ENCODE data around the gene RGS16. TPM values are rescaled to one million over a fixed set of nuclear protein-coding genes. Genes with fewer than 3 reads are reported as not detected.

RGS16 gene
- total and polyA plus RNA-seq, 2 donors (not counting 1 experiment from before 2014, with no cell fraction given): 3.3 to 11.4 TPM

DNA sequence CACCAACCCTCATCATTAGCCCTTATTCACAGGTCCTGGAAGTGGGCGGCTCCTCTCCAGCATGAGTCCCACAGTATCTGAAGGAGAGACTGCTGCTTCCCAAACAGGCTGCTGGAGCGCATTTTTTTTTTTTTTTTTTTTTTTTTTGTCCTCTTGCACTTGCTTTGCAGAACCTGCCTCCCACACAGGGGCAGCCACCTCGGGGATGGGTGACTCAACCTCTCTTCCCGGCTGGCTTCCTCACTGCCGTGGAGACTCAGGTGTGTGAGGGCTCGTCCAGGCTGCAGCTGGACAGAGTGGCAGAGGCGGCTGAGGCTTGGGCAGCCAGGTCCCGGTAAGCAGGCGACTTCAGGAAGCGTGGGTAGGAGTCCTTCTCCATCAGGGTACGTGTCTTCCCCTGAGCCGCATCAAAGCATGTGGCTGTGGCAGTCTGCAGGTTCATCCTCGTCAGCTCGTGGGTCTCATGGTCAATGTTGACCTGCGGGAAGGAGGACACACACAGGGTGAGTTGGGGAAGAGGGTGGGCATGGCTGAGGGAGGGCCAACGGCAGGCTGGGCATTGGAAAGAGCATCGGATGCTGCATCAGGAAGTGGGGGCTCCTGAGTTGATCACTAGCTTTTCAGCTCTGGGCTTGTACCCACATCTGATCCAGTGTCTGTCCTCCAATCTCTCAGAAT, 4.0 kb downstream of the RGS16 start:
- H3K27ac Mint-ChIP-seq: no peak overlapping the region
- TF ChIP-seq, protein P1, sequence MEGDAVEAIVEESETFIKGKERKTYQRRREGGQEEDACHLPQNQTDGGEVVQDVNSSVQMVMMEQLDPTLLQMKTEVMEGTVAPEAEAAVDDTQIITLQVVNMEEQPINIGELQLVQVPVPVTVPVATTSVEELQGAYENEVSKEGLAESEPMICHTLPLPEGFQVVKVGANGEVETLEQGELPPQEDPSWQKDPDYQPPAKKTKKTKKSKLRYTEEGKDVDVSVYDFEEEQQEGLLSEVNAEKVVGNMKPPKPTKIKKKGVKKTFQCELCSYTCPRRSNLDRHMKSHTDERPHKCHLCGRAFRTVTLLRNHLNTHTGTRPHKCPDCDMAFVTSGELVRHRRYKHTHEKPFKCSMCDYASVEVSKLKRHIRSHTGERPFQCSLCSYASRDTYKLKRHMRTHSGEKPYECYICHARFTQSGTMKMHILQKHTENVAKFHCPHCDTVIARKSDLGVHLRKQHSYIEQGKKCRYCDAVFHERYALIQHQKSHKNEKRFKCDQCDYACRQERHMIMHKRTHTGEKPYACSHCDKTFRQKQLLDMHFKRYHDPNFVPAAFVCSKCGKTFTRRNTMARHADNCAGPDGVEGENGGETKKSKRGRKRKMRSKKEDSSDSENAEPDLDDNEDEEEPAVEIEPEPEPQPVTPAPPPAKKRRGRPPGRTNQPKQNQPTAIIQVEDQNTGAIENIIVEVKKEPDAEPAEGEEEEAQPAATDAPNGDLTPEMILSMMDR (IDR thresholded peaks at IDR 0.05): no peak
- no peak for TF ChIP-seq EZH2 (IDR thresholded peaks at IDR 0.05; ENCODE audit: borderline replicate concordance, insufficient read depth, low read depth, low read length, poor library complexity, severe bottlenecking)
- no peak overlapping the region for H3K4me3 Mint-ChIP-seq
- H3K9me3 Mint-ChIP-seq (ENCODE audit: insufficient read depth): no peaks in the 10 kb centered on the region
- H3K9ac ChIP-seq (ENCODE audit: low read length): no peak overlapping the region
- H3K27me3 ChIP-seq (replicated peaks in 1 of 4; ENCODE audit: control extremely low read depth in 1 of 4, control insufficient read depth in 3 of 4, insufficient read depth in 4 of 4, low read length in 3 of 4): peaks cover 0 to 3% (median 0%) of the 10 kb centered on the region in 4 experiments
- H3K9me3 ChIP-seq (ENCODE audit: control extremely low read depth in 1 of 3, control insufficient read depth in 2 of 3, insufficient read depth in 1 of 3, low read length in 2 of 3): no peaks in the 10 kb centered on the region
- no peaks in the 10 kb centered on the region for H3K27me3 Mint-ChIP-seq
- H3K4me1 ChIP-seq (ENCODE audit: control insufficient read depth in 2 of 2, insufficient read depth in 2 of 2, low read length in 2 of 2): peaks cover 19 to 25% of the 10 kb centered on the region in 2 donors
- 91% methylated on average over 16 of the region's 17 CpGs for WGBS (ENCODE audit: insufficient coverage)
- H3K4me2 ChIP-seq (replicated peaks; ENCODE audit: low read depth, low read length, poor library complexity, severe bottlenecking): no peak overlapping the region
- H3K4me3 ChIP-seq (ENCODE audit: control extremely low read depth in 1 of 5, extremely low read depth in 1 of 5, insufficient read depth in 1 of 5, low read depth in 2 of 5, low read length in 4 of 5): no peak overlapping the region
- POLR2A ChIA-PET: interaction anchor here (1.7 kb wide), 1 partner anchor 182 kb away, joined by 6 read pairs; no protein-coding TSS in a partner anchor
- CTCF ChIA-PET: interaction anchor here (0.8 to 24.5 kb wide), 19 partner anchors 7 to 240 kb away, joined by 3 to 989 read pairs (median 4); partner anchors contain the start of genes NPL and RNASEL
- ATAC-seq (ENCODE audit: low read depth) (no peak), DNase-seq (no peak)
- peaks cover 4% of the 10 kb centered on the region for H3K4me1 Mint-ChIP-seq
- H3K27ac ChIP-seq (ENCODE audit: low read length in 2 of 2): no peak overlapping the region
- no peaks in the 10 kb centered on the region for H3K36me3 ChIP-seq (replicated peaks in 1 of 2; ENCODE audit: control extremely low read depth in 1 of 2, control insufficient read depth in 1 of 2, extremely low read depth in 1 of 2, insufficient read depth in 2 of 2, low read length in 1 of 2)
- no peaks in the 10 kb centered on the region for H4K20me1 ChIP-seq (ENCODE audit: control insufficient read depth, insufficient read depth, low read length, poor library complexity, severe bottlenecking)
- no peak overlapping the region for H2AFZ ChIP-seq (ENCODE audit: insufficient read depth, low read depth, low read length, poor library complexity, severe bottlenecking)
- H3K79me2 ChIP-seq (ENCODE audit: control insufficient read depth, insufficient read depth, low read length): no peaks in the 10 kb centered on the region
- intact Hi-C loops (cut with micrococcal nuclease): loop anchor here (5.0 kb wide), 2 partner anchors 208 to 422 kb away; partner anchors contain the start of genes GLUL and LAMC1

DNA sequence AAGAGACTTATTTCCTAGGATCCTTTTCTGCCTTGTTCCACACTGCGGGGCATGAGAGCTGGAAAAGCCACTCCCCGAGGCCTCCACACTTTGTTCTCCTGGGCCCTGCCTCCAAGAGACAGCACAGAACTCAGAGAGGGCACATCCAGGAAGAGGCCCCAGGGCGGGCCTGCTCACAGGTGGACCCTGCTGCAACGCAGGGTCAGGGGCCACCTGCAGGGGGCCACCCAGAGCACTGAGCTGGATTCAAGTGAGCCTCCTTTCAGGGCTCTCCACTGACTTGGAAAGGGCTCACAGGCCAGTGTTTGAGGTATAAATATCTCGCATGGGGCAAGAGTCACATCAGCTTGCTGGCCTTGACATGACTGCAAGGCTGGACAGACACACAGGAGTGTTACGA, 4.8 kb downstream of the RGS16 start:
- H3K9me3 Mint-ChIP-seq (ENCODE audit: insufficient read depth): no peaks in the 10 kb centered on the region
- POLR2A ChIA-PET: interaction anchor here (0.7 kb wide), 1 partner anchor 12 kb away, joined by 3 read pairs; no protein-coding TSS in a partner anchor
- H3K9me3 ChIP-seq (ENCODE audit: control extremely low read depth in 1 of 3, control insufficient read depth in 2 of 3, insufficient read depth in 1 of 3, low read length in 2 of 3): no peaks in the 10 kb centered on the region
- H3K36me3 ChIP-seq (replicated peaks in 1 of 2; ENCODE audit: control extremely low read depth in 1 of 2, control insufficient read depth in 1 of 2, extremely low read depth in 1 of 2, insufficient read depth in 2 of 2, low read length in 1 of 2): no peaks in the 10 kb centered on the region
- peaks cover 14 to 21% of the 10 kb centered on the region in 2 donors for H3K4me1 ChIP-seq (ENCODE audit: control insufficient read depth in 2 of 2, insufficient read depth in 2 of 2, low read length in 2 of 2)
- no peak overlapping the region for H3K4me3 Mint-ChIP-seq
- H3K4me1 Mint-ChIP-seq: peaks cover 4% of the 10 kb centered on the region
- DNase-seq (no peak), ATAC-seq (ENCODE audit: low read depth) (no peak)
- 91% methylated on average over 6 of the region's 6 CpGs for WGBS (ENCODE audit: insufficient coverage)
- TF ChIP-seq, protein P1 (IDR thresholded peaks at IDR 0.05): peak; percentile 24
- TF ChIP-seq EZH2 (IDR thresholded peaks at IDR 0.05; ENCODE audit: borderline replicate concordance, insufficient read depth, low read depth, low read length, poor library complexity, severe bottlenecking): no peak
- no peaks in the 10 kb centered on the region for H3K79me2 ChIP-seq (ENCODE audit: control insufficient read depth, insufficient read depth, low read length)
- no peaks in the 10 kb centered on the region for H4K20me1 ChIP-seq (ENCODE audit: control insufficient read depth, insufficient read depth, low read length, poor library complexity, severe bottlenecking)
- H3K4me3 ChIP-seq (ENCODE audit: control extremely low read depth in 1 of 5, extremely low read depth in 1 of 5, insufficient read depth in 1 of 5, low read depth in 2 of 5, low read length in 4 of 5): no peak overlapping the region
- no peaks in the 10 kb centered on the region for H3K27me3 Mint-ChIP-seq
- CTCF ChIA-PET: interaction anchor here (0.9 to 24.5 kb wide), 8 partner anchors 11 to 187 kb away, joined by 3 to 989 read pairs (median 12); partner anchors contain the start of genes NPL and RNASEL
- H3K27ac Mint-ChIP-seq: no peak overlapping the region
- H3K27me3 ChIP-seq (replicated peaks in 1 of 4; ENCODE audit: control extremely low read depth in 1 of 4, control insufficient read depth in 3 of 4, insufficient read depth in 4 of 4, low read length in 3 of 4): no peaks in the 10 kb centered on the region
- H3K4me2 ChIP-seq (replicated peaks; ENCODE audit: low read depth, low read length, poor library complexity, severe bottlenecking): no peak overlapping the region
- no peak overlapping the region for H3K9ac ChIP-seq (ENCODE audit: low read length)
- no peak overlapping the region for H2AFZ ChIP-seq (ENCODE audit: insufficient read depth, low read depth, low read length, poor library complexity, severe bottlenecking)
- intact Hi-C loops (cut with micrococcal nuclease): no loop called here
- H3K27ac ChIP-seq (ENCODE audit: low read length in 2 of 2): no peak overlapping the region
